HG03060 (cell line): Measurements from ENCODE around the gene LAG3.
A peak's percentile ranks its signal among the peaks of the same experiment; 100 is the strongest.

Experiments
- ATAC-seq: cut with Tn5 transposase; IDR thresholded peaks from one replicate; pipeline ENCODE4 v1.9.1; 2021; ENCODE audit warnings: low read depth, moderate number of reproducible peaks; ENCODE audit not compliant: unreplicated experiment

The LAG3 gene

GRCh38 chr12:6752921-6753771 lies 19.2 kb upstream of the LAG3 start, which contains the start of gene MLF2:
Gene MLF2, minus strand, starts transcription at chr12:6753141. Its CDS starts 807 bp downstream, at chr12:6752334.
- peak; percentile 83 for ATAC-seq

- no peak for ATAC-seq
Measured at GRCh38 chr12:6753772-6754356, 18.5 kb upstream of the LAG3 start.

GRCh38 chr12:6754411-6754810 lies 17.9 kb upstream of the LAG3 start:
- no peak for ATAC-seq

GRCh38 chr12:6757028-6757690 lies 15.2 kb upstream of the LAG3 start:
- no peak for ATAC-seq

GRCh38 chr12:6758506-6759095 lies 13.7 kb upstream of the LAG3 start:
- ATAC-seq: no peak

GRCh38 chr12:6759741-6760140 lies 12.6 kb upstream of the LAG3 start:
- ATAC-seq: no peak

GRCh38 chr12:6763380-6763779 lies 8.9 kb upstream of the LAG3 start:
- no peak for ATAC-seq

- peak; percentile 85 for ATAC-seq
Measured at GRCh38 chr12:6764011-6764828, 8.1 kb upstream of the LAG3 start.

- ATAC-seq: no peak
Measured at GRCh38 chr12:6765048-6765633, 7.2 kb upstream of the LAG3 start.

- no peak for ATAC-seq
Measured at GRCh38 chr12:6765634-6766581, 6.4 kb upstream of the LAG3 start, which contains the start of gene PTMS. Gene PTMS, plus strand, starts transcription at chr12:6766363. Its CDS starts 343 bp downstream, at chr12:6766706.

GRCh38 chr12:6766651-6767349 lies 5.5 kb upstream of the LAG3 start:
- no peak for ATAC-seq

GRCh38 chr12:6767353-6768319 lies 4.7 kb upstream of the LAG3 start:
- ATAC-seq: no peak

- ATAC-seq: no peak
Measured at GRCh38 chr12:6768437-6768914, 3.8 kb upstream of the LAG3 start.

GRCh38 chr12:6768990-6769389 lies 3.3 kb upstream of the LAG3 start:
- no peak for ATAC-seq

- no peak for ATAC-seq
Measured at GRCh38 chr12:6769666-6770065, 2.7 kb upstream of the LAG3 start.

- no peak for ATAC-seq
Measured at GRCh38 chr12:6770094-6770493, 2.2 kb upstream of the LAG3 start.

- ATAC-seq: no peak
Measured at GRCh38 chr12:6770600-6770999, 1.7 kb upstream of the LAG3 start.
